ENCODE measurements around the gene HES5.

GRCh38 chr1:2482588-2482987 is 47.5 kb downstream of the HES5 start:
- TF ChIP-seq CTCF (conservative IDR thresholded peaks at IDR 0.05; ENCODE audit: low read depth in 2 of 2) (no peak), EZH2phosphoT487 (IDR thresholded peaks at IDR 0.05; ENCODE audit: unreplicated experiment) (no peak), EZH2 (IDR thresholded peaks at IDR 0.05; ENCODE audit: low read depth, unreplicated experiment) (no peak), POLR2AphosphoS5 (IDR thresholded peaks at IDR 0.05; ENCODE audit: low read depth) (no peak), ZNF114 (CRISPR knock-in tag; IDR thresholded peaks at IDR 0.05) (no peak), ZNF331 (CRISPR knock-in tag; IDR thresholded peaks at IDR 0.05; ENCODE audit: low read depth) (no peak), JUNB (IDR thresholded peaks at IDR 0.05; ENCODE audit: unreplicated experiment) (no peak)
- TF ChIP-seq, protein P1, sequence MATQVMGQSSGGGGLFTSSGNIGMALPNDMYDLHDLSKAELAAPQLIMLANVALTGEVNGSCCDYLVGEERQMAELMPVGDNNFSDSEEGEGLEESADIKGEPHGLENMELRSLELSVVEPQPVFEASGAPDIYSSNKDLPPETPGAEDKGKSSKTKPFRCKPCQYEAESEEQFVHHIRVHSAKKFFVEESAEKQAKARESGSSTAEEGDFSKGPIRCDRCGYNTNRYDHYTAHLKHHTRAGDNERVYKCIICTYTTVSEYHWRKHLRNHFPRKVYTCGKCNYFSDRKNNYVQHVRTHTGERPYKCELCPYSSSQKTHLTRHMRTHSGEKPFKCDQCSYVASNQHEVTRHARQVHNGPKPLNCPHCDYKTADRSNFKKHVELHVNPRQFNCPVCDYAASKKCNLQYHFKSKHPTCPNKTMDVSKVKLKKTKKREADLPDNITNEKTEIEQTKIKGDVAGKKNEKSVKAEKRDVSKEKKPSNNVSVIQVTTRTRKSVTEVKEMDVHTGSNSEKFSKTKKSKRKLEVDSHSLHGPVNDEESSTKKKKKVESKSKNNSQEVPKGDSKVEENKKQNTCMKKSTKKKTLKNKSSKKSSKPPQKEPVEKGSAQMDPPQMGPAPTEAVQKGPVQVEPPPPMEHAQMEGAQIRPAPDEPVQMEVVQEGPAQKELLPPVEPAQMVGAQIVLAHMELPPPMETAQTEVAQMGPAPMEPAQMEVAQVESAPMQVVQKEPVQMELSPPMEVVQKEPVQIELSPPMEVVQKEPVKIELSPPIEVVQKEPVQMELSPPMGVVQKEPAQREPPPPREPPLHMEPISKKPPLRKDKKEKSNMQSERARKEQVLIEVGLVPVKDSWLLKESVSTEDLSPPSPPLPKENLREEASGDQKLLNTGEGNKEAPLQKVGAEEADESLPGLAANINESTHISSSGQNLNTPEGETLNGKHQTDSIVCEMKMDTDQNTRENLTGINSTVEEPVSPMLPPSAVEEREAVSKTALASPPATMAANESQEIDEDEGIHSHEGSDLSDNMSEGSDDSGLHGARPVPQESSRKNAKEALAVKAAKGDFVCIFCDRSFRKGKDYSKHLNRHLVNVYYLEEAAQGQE (IDR thresholded peaks at IDR 0.05; ENCODE audit: unreplicated experiment), result peak; percentile 73
